IPS-15b (cell line): ENCODE measurements around the gene PALB2.

Experiments used
- H3K27me3 ChIP-seq: one replicate; pipeline ENCODE4 v1.6.1; 2013; ENCODE audit warnings: low read length; ENCODE audit not compliant: control insufficient read depth, insufficient read depth
- H3K36me3 ChIP-seq: one replicate; pipeline ENCODE4 v1.6.1; 2013; ENCODE audit warnings: low read length; ENCODE audit not compliant: control insufficient read depth, insufficient read depth
- H3K4me1 ChIP-seq: one replicate; pipeline ENCODE4 v1.6.1; 2013; ENCODE audit warnings: mild to moderate bottlenecking, low read length; ENCODE audit not compliant: control insufficient read depth, insufficient read depth
- H3K4me3 ChIP-seq: one replicate; pipeline ENCODE4 v1.5.1; 2013; ENCODE audit warnings: low read depth, low read length
- H3K9ac ChIP-seq: one replicate; pipeline ENCODE4 v1.6.1; 2013; ENCODE audit warnings: low read depth, mild to moderate bottlenecking, low read length
- H3K9me3 ChIP-seq: one replicate; pipeline ENCODE4 v1.6.1; 2013; ENCODE audit warnings: mild to moderate bottlenecking, low read length; ENCODE audit not compliant: control insufficient read depth, insufficient read depth

Gene PALB2

DNA sequence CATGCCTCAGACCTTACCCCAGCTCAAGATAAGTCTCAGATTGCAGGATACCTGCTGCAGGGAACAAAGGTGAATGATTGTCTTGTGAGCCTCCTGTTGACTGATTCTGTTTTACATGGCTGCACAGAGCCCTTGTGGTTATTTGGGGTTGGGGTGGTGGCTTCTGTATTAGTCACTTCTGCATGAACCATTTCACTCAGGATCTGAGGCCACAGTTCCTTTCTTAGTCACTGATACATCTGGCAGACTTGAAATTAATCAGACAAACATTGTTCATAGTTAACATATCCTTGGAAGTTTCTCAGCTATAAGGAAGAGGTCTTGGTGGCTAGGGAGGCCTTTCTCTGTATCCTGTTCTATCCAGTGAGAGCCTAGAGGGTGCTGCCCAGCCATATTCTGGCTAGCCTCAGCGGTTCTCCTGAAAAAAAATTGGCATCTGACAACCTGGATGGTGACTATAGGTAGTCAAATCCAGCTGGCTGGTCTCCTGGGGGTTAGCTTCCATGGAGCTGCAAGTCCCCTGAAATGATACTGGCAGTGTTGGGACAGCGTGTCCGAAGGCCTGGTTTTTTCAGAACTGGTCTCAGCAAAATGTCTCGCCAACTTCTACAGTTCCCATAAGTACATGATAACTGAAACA, 29.1 kb upstream of the PALB2 start:
- H3K4me1 ChIP-seq, result no peaks in the 10 kb centered on the region
- H3K36me3 ChIP-seq, result peaks cover 15% of the 10 kb centered on the region
- H3K4me3 ChIP-seq, result no peak overlapping the region
- no peak overlapping the region for H3K9ac ChIP-seq
- H3K9me3 ChIP-seq, result no peaks in the 10 kb centered on the region
- no peaks in the 10 kb centered on the region for H3K27me3 ChIP-seq

DNA sequence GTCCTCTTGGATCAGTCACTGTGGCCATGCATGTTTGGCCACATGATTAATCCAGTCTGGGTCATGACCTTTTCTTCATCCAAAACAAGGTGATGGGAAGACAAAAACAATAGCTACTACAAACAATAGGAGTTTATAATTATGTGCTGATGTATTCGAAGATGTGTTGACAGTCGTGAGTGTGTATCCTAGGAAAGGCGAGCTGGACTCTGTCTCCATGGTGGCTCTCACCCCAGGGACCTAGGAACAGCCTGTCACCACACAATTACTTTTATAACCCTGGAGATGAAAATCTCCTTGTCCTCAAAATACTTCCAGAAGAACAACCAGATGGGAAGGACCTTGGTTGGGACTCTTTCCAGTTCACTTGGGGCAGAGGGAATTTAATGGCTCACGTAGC, 27.8 kb upstream of the PALB2 start:
- Histone ChIP-seq H3K4me3 (no peak overlapping the region), H3K27me3 (no peaks in the 10 kb centered on the region), H3K9ac (no peak overlapping the region), H3K4me1 (no peaks in the 10 kb centered on the region), H3K36me3 (peaks cover 16% of the 10 kb centered on the region), H3K9me3 (no peaks in the 10 kb centered on the region)

DNA sequence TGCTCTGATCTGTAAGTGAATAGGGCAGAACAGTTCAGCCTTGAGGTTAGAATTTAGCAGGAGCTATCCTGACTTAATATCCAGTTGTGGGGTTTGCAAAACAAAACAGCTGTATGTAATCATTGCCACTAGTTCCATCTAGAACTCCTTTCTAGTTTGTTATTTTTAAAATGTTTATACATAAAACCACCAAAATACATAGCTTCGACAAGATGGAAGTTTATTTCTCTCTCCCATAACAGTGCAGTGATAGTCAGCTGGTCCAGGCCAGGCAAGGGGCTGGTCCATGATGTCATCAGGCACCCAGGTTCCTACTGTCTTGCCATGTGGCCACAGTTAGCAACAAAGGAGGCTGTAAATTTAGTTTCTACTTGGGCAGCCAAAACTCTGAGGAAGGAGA, 27.1 kb upstream of the PALB2 start:
- Histone ChIP-seq H3K9me3 (no peaks in the 10 kb centered on the region), H3K4me1 (no peaks in the 10 kb centered on the region), H3K27me3 (no peaks in the 10 kb centered on the region), H3K36me3 (peaks cover 16% of the 10 kb centered on the region), H3K9ac (no peak overlapping the region), H3K4me3 (no peak overlapping the region)

DNA sequence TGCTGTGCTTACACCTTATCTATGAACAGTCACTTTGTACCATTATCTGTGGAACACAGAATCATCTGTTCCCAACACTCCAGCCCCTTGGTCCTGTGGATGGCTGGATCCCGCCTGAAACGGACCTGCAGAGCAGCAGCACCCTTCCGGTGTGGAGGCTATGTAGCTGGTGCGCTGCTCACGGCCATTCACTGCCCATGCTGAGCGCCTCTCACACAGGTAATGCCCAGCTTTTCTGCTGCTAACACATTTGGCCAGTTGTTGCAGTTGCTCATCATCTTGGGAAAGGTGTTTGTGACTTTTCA, 26.2 kb upstream of the PALB2 start:
- H3K4me3 ChIP-seq, result no peak overlapping the region
- H3K9me3 ChIP-seq, result no peaks in the 10 kb centered on the region
- no peak overlapping the region for H3K9ac ChIP-seq
- H3K4me1 ChIP-seq, result no peaks in the 10 kb centered on the region
- H3K36me3 ChIP-seq, result peaks cover 19% of the 10 kb centered on the region
- no peaks in the 10 kb centered on the region for H3K27me3 ChIP-seq

DNA sequence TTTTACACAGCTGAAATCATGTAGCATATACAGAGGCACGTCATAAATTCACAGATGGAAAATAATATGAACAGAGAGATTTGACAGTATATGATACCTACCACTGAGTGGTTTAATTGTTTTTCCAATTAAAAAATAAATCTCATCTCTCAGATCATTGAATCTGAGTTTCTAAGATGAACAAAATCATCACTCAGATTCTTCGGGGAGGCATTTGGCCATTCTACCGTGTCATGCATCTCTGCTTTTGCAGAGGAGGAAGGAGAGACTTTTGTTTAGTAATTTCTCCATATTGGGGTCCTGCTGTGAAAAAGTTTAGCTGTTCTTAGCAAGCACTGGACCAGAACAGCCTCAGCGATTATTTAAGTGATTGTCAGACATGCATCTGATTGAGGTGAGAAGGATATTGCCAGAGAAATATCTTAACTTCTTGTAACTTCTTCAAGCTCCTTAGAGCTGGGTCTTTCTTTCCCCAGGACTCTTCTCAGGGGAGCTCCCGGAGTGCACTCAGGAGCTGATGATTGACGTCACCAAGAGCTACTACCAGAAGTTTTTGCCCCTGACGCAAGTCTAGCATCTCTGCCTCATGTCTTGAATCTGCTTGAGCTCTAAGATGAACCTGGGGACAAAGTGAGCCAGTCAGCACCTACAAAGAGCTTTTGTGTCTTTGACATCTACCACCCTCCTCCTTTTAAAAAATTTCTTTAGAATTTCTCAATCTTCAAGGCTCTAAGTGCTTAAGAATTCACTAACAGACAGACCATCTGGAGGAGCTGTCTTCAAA, 25.7 kb upstream of the PALB2 start:
- H3K27me3 ChIP-seq, result no peaks in the 10 kb centered on the region
- no peak overlapping the region for H3K9ac ChIP-seq
- H3K4me1 ChIP-seq, result no peaks in the 10 kb centered on the region
- peaks cover 20% of the 10 kb centered on the region for H3K36me3 ChIP-seq
- H3K9me3 ChIP-seq, result no peaks in the 10 kb centered on the region
- no peak overlapping the region for H3K4me3 ChIP-seq

DNA sequence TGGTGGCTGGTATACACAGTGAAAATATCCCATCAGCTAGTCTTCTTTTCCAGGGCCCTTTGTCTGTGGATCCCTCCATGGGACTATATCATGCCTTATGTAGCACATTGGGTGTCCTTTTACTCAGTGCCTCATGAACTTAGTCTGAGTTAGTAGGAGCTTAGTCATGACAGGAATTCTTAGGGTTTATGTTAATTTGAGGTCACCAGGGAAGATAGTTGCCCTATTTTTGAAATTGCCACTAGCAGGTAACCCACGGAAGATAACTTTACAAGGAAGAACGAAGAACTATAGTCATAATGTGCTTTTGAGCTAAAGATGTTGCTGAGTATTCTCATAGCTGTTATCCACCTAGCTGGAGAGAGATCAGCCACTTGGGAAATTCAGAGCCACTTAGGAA, 22.8 kb upstream of the PALB2 start:
- no peak overlapping the region for H3K9ac ChIP-seq
- H3K4me3 ChIP-seq, result no peak overlapping the region
- H3K9me3 ChIP-seq, result no peaks in the 10 kb centered on the region
- H3K27me3 ChIP-seq, result no peaks in the 10 kb centered on the region
- peaks cover 25% of the 10 kb centered on the region for H3K36me3 ChIP-seq
- no peaks in the 10 kb centered on the region for H3K4me1 ChIP-seq

DNA sequence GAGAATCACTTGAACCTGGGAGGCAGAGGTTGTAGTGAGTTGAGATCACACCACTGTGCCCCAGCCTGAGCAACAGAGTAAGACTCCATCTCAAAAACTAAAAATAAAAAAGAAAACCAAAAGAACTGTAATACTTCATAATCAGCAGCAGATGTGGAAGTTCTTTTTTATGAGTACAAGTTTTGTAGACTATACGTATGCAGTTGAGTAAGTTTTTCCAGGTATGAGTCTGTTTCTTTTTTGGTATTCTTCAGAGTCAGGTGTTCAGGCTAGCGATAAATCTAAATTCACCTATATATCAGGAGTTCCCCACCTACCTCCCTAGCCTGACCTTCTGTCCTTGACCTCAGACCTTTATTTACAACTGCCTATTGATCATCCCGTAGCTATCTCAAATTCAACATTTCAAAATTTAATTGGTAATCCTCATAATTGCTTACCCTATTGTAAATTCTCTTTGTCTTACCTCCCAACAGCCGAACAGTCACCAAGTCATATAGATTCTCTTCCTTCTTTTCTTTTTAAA, 10.9 kb upstream of the PALB2 start:
- no peaks in the 10 kb centered on the region for H3K4me1 ChIP-seq
- H3K9ac ChIP-seq, result no peak overlapping the region
- no peaks in the 10 kb centered on the region for H3K27me3 ChIP-seq
- peaks cover 6% of the 10 kb centered on the region for H3K36me3 ChIP-seq
- no peak overlapping the region for H3K4me3 ChIP-seq
- H3K9me3 ChIP-seq, result no peaks in the 10 kb centered on the region

DNA sequence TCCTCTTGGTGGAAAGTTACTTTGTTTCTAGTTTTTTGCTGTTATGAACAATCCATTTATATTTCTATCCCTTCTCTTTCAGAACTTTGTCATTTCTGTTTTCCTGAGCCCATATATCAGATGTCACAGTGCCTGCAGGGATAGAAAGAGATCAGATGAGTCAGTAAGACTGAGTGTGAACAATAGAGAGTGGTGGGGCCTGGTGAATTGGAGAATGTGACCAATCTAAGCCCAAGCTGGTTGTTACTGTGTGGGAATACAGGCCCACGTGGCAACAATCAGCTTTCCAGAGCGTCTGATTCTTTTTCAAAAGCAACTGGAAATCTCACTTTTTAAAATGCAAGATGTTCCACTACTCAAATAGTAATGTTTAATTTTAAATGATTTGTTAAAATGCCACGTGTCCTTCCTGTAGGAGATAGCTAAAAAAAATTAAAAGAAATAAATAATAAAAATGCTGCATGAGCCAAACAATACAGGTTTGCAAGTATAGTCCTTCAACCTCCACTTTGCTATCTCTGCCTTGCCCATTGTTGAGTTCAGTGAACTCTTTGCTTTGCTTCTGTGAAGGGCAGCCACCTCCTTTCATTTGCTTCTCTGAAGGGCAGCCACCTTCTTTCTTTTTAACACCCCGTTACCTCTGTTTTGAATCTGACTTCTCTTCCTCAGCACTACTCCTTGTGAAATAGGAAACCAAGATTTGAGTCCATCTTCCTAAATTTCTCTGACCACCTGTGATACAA, 9.7 kb upstream of the PALB2 start:
- H3K9me3 ChIP-seq, result no peaks in the 10 kb centered on the region
- H3K27me3 ChIP-seq, result no peaks in the 10 kb centered on the region
- peaks cover 7% of the 10 kb centered on the region for H3K36me3 ChIP-seq
- no peak overlapping the region for H3K4me3 ChIP-seq
- H3K9ac ChIP-seq, result no peak overlapping the region
- no peaks in the 10 kb centered on the region for H3K4me1 ChIP-seq

DNA sequence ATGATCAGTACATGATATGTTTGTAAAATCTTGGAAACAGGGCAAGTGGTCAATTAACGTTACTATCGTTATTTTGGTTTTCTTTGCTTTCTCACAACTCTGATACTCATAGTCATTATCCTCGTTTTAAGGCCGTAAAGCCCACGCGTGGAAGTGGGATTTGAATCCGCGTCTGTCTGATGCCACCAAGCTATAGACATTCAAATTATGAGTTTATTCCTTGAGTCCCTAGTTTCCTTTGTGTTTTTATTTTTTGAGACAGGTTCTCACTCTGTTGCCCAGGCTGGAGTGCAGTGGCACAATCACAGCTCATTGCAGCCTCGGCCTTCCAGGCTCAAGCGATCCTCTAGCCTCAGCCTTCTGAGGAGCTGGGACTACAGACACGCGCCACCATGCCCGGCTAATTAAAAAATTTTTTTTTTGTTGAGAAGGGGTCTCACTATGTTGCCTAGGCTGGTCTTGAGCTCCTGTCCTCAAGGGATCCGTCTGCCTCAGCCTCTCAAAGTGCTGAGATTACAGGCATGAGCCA, 1.2 kb upstream of the PALB2 start:
- Histone ChIP-seq H3K9ac (peak overlapping the region; percentile 81), H3K27me3 (no peaks in the 10 kb centered on the region), H3K36me3 (peaks cover 3% of the 10 kb centered on the region), H3K4me3 (peak overlapping the region; percentile 99), H3K4me1 (no peaks in the 10 kb centered on the region), H3K9me3 (no peaks in the 10 kb centered on the region)

DNA sequence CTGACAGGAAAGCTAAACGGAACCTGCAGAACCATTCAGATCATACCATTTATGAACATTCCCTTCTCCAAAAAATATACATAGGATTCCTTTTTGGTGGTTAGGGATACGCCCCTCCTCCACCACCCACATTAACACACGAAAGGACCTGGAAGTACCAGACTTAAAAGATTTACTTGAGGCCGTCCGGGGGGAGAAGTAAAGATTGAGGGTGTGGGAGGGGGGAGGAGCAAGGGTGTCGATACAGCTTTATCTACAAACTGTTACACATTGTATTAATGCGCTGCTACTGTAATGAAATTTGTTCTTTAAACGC, 537 bp downstream of the PALB2 start:
- H3K9me3 ChIP-seq, result no peaks in the 10 kb centered on the region

DNA sequence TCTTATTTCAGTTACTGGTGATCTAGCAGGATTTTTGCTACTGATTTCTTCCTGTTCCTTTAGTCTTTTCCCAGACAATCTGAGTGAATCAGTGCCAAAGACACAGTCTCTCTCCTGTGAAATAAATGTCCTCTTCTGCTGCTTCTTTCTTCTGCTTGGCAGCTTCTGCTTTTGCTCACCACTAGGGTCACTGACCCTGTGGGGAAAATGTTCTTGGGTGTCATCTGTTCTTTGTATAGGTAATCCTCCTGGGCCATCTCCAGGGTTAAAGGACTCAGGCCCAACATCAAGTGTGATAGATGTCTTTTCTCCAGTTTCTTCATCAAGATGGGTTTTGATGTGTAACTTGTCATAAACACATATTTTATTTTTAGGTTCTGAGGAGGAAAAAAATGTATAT, 5.2 kb downstream of the PALB2 start:
- Histone ChIP-seq H3K27me3 (no peaks in the 10 kb centered on the region), H3K4me1 (no peaks in the 10 kb centered on the region), H3K9ac (no peak overlapping the region), H3K36me3 (peaks cover 8% of the 10 kb centered on the region), H3K9me3 (no peaks in the 10 kb centered on the region), H3K4me3 (no peak overlapping the region)

More for the DNA sequence above, 537 bp downstream of the PALB2 start:
- H3K9ac ChIP-seq, result peak overlapping the region; percentile 93
- H3K4me1 ChIP-seq, result no peaks in the 10 kb centered on the region
- no peaks in the 10 kb centered on the region for H3K27me3 ChIP-seq
- peak overlapping the region; percentile 99 for H3K4me3 ChIP-seq
- no peaks in the 10 kb centered on the region for H3K36me3 ChIP-seq
